OCI-LY7 (cell line): ENCODE data around the gene ITGB4. TPM values are rescaled to one million over a fixed set of nuclear protein-coding genes. Genes with fewer than 3 reads are reported as not detected.

Experiments
- BruUV-seq: library from RNA; stranded (reverse); fragments of 400-500 nt; replicated peaks from 2 replicates; lab custom pipeline; 2021; lab: Mats Ljungman, UMichigan
- CTCF ChIA-PET: fragments of 300-600 bp; sonication (Branson Sonifier 250); formaldehyde crosslinking; loops from one replicate; lab custom pipeline; 2022; ENCODE audit warnings: antibody characterized with exemption; ENCODE audit not compliant: unreplicated experiment; lab: Charles Lee
- POLR2A ChIA-PET: fragments of 300-600 bp; sonication (Branson Sonifier 250); formaldehyde crosslinking; loops from one replicate; lab custom pipeline; 2022; ENCODE audit warnings: antibody characterized with exemption; lab: Charles Lee
- DNase-seq: peaks from one replicate; pipeline ENCODE4 v3.0.0-alpha.2; 2015; ENCODE audit warnings: low spot score
- H2AFZ ChIP-seq: fragments of 200-600 bp; sonication (generic), shearing (Covaris generic); 2 replicates; pipeline ENCODE4 v1.6.1; 2014; ENCODE audit warnings: mild to moderate bottlenecking, antibody characterized with exemption, low read length, moderate library complexity
- H3K27ac ChIP-seq: fragments of 200-600 bp; sonication (generic); 2 replicates; pipeline ENCODE4 v1.5.1; 2014; ENCODE audit warnings: mixed run types, low read depth, mild to moderate bottlenecking, moderate library complexity, low read length, inconsistent platforms; ENCODE audit not compliant: poor library complexity, severe bottlenecking
- H3K36me3 ChIP-seq: fragments of 200-600 bp; sonication (generic); 2 replicates; pipeline ENCODE4 v1.6.1; 2014; ENCODE audit warnings: mild to moderate bottlenecking, antibody characterized with exemption, low read length, moderate library complexity, mixed read lengths; ENCODE audit not compliant: insufficient read depth
- H3K4me1 ChIP-seq: fragments of 200-600 bp; sonication (generic); 2 replicates; pipeline ENCODE4 v1.5.1; 2014; ENCODE audit warnings: mild to moderate bottlenecking, low read length; ENCODE audit not compliant: insufficient read depth, poor library complexity, severe bottlenecking
- H3K4me2 ChIP-seq: fragments of 200-600 bp; sonication (generic); 2 replicates; pipeline ENCODE4 v1.6.1; 2014; ENCODE audit warnings: mild to moderate bottlenecking, low read length
- H3K4me3 ChIP-seq: fragments of 200-600 bp; sonication (generic); 2 replicates; pipeline ENCODE4 v1.5.1; 2014; ENCODE audit warnings: mild to moderate bottlenecking, low read depth, low read length; ENCODE audit not compliant: poor library complexity, severe bottlenecking
- H3K79me2 ChIP-seq: fragments of 200-600 bp; sonication (generic); 2 replicates; pipeline ENCODE4 v1.6.1; 2016; ENCODE audit warnings: low read depth, mild to moderate bottlenecking, low read length, moderate library complexity, mixed read lengths; ENCODE audit not compliant: insufficient read depth
- H3K9me2 ChIP-seq: fragments of 200-600 bp; sonication (generic); 2 replicates; pipeline ENCODE4 v1.6.1; 2016; ENCODE audit warnings: mild to moderate bottlenecking, low read length, mixed read lengths; ENCODE audit not compliant: insufficient read depth
- H3K9me3 ChIP-seq: fragments of 200-600 bp; sonication (generic); 2 replicates; pipeline ENCODE4 v1.6.1; 2014; ENCODE audit warnings: mild to moderate bottlenecking, mixed run types, low read length, mixed read lengths
- H4K20me1 ChIP-seq: fragments of 200-600 bp; sonication (generic); 2 replicates; pipeline ENCODE4 v1.6.1; 2014; ENCODE audit warnings: mild to moderate bottlenecking, antibody characterized with exemption, low read length, moderate library complexity, mixed read lengths; ENCODE audit not compliant: insufficient read depth
- EZH2phosphoT487 ChIP-seq: fragments of 200-600 bp; sonication (generic); IDR thresholded peaks from 2 replicates; pipeline ENCODE4 v1.6.1; 2018; ENCODE audit warnings: low read depth, borderline replicate concordance, mild to moderate bottlenecking, mixed run types, antibody characterized with exemption, low read length, moderate library complexity, mixed read lengths
- intact Hi-C: fragments of 100-400 bp; cut with micrococcal nuclease; formaldehyde crosslinking; loops from one replicate; pipeline ENCODE4 v1.10.0; 2022; ENCODE audit not compliant: unreplicated experiment
- total RNA-seq, 2 experiments: library from RNA; depleted of rRNA in 1 of 2; stranded (reverse); fragments of >200 nt in 1 of 2; shearing (Covaris generic) in 1 of 2; gene quantifications; 2 replicates each; pipeline ENCODE4 v1.2.3, GENCODE V29; 2014 to 2022
- TF ChIP-seq, protein P1 (sequence below): fragments of 200-600 bp; sonication (generic); conservative IDR thresholded peaks from 2 replicates; pipeline ENCODE4 v1.5.1; 2014; ENCODE audit warnings: mild to moderate bottlenecking, antibody characterized with exemption, low read length, moderate library complexity, mixed read lengths

The ITGB4 gene
- total RNA-seq, 2 experiments from 2014 or later: 0.66 to 3.9 TPM

DNA sequence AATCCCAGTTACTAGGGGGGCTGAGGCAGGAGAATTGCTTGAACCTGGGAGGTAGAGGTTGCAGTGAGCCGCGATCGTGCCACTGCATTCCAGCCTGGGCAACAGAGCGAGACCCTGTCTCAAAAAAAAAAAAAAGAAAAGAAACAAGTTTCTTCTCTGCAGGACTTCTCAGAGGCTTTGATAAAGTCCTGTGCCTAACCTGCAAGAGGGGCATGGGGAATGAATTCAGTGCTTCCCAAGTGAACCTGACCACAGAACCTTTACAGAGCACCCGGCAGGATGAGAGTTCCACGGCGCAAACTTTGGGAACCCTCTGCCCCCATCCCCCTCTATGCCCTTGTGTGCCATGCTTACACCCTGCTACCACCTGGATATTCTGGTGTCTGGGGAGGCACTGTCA, 17.9 kb downstream of the ITGB4 start:
- Histone ChIP-seq H3K27ac (no peak overlapping the region), H3K4me3 (no peak overlapping the region), H4K20me1 (no peaks in the 10 kb centered on the region), H2AFZ (no peak overlapping the region), H3K9me3 (no peaks in the 10 kb centered on the region), H3K79me2 (no peaks in the 10 kb centered on the region), H3K36me3 (no peaks in the 10 kb centered on the region), H3K4me2 (no peak overlapping the region), H3K9me2 (no peaks in the 10 kb centered on the region), H3K4me1 (peaks cover 23% of the 10 kb centered on the region)
- ChIA-PET CTCF (interaction anchor here (1.9 to 2.1 kb wide), 3 partner anchors 9 to 14 kb away, joined by 12 to 19 read pairs (median 16); no protein-coding TSS in a partner anchor), POLR2A (interaction anchor here (1.6 to 1.7 kb wide), 2 partner anchors 11 to 50 kb away, joined by 4 to 8 read pairs; no protein-coding TSS in a partner anchor)
- DNase-seq: no peak
- TF ChIP-seq EZH2phosphoT487: no peak
- TF ChIP-seq, protein P1, sequence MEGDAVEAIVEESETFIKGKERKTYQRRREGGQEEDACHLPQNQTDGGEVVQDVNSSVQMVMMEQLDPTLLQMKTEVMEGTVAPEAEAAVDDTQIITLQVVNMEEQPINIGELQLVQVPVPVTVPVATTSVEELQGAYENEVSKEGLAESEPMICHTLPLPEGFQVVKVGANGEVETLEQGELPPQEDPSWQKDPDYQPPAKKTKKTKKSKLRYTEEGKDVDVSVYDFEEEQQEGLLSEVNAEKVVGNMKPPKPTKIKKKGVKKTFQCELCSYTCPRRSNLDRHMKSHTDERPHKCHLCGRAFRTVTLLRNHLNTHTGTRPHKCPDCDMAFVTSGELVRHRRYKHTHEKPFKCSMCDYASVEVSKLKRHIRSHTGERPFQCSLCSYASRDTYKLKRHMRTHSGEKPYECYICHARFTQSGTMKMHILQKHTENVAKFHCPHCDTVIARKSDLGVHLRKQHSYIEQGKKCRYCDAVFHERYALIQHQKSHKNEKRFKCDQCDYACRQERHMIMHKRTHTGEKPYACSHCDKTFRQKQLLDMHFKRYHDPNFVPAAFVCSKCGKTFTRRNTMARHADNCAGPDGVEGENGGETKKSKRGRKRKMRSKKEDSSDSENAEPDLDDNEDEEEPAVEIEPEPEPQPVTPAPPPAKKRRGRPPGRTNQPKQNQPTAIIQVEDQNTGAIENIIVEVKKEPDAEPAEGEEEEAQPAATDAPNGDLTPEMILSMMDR: no peak
- intact Hi-C loops: no loop called here
- no TSS peak for BruUV-seq

DNA sequence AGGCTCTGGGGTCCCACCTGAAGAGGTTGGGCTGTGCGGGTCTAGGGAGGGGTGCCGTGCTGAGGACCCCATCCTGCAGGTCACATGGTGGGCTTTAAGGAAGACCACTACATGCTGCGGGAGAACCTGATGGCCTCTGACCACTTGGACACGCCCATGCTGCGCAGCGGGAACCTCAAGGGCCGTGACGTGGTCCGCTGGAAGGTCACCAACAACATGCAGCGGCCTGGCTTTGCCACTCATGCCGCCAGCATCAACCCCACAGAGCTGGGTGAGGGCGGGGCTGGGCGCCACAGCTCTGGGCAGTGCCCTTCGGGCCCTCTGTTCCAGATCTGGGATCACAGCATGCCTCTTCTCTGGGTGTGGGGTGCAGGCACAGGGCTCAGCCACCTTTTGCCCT, 18.5 kb downstream of the ITGB4 start:
- H3K4me2 ChIP-seq: no peak overlapping the region
- H3K27ac ChIP-seq: no peak overlapping the region
- ChIA-PET POLR2A (no interaction called here), CTCF (no interaction called here)
- H3K9me3 ChIP-seq: no peaks in the 10 kb centered on the region
- peaks cover 16% of the 10 kb centered on the region for H3K4me1 ChIP-seq
- H3K36me3 ChIP-seq: no peaks in the 10 kb centered on the region
- no peak for DNase-seq
- no peaks in the 10 kb centered on the region for H4K20me1 ChIP-seq
- H3K9me2 ChIP-seq: no peaks in the 10 kb centered on the region
- no peak for TF ChIP-seq EZH2phosphoT487
- TF ChIP-seq, protein P1: no peak
- H3K4me3 ChIP-seq: no peak overlapping the region
- H3K79me2 ChIP-seq: no peaks in the 10 kb centered on the region
- no peak overlapping the region for H2AFZ ChIP-seq
- BruUV-seq: no TSS peak
- intact Hi-C loops: no loop called here

DNA sequence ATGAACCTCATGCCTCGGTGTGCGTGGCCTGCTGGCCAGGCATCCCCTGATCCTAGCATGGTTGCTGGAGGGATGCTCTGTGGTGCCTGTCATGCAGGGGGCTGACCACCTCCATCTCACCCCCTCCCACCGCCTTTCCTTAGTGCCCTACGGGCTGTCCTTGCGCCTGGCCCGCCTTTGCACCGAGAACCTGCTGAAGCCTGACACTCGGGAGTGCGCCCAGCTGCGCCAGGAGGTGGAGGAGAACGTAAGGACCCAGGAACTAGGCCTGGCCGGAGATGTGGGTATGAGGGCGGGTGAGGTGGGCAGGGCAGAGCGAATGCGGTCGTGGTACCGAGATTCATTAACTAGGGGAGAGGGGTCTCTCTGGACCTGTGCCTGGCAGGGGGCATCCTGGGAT, 19.0 kb downstream of the ITGB4 start:
- ChIA-PET CTCF (no interaction called here), POLR2A (no interaction called here)
- no peak for DNase-seq
- H3K4me3 ChIP-seq: no peak overlapping the region
- no peak overlapping the region for H2AFZ ChIP-seq
- BruUV-seq: no TSS peak
- H3K9me3 ChIP-seq: no peaks in the 10 kb centered on the region
- no peaks in the 10 kb centered on the region for H3K36me3 ChIP-seq
- no peaks in the 10 kb centered on the region for H3K9me2 ChIP-seq
- H3K79me2 ChIP-seq: no peaks in the 10 kb centered on the region
- TF ChIP-seq, protein P1: no peak
- TF ChIP-seq EZH2phosphoT487: no peak
- no peaks in the 10 kb centered on the region for H4K20me1 ChIP-seq
- no peak overlapping the region for H3K27ac ChIP-seq
- H3K4me2 ChIP-seq: no peak overlapping the region
- peaks cover 14% of the 10 kb centered on the region for H3K4me1 ChIP-seq
- intact Hi-C loops: no loop called here
